DND-41 (cell line): ENCODE data around the gene SLTM.

ENCODE experiments used
- CTCF ChIP-seq: IDR thresholded peaks from 2 replicates; pipeline ENCODE4 v1.5.1; 2012; ENCODE audit warnings: borderline replicate concordance, low read length, moderate library complexity, mild to moderate bottlenecking; ENCODE audit not compliant: poor library complexity, severe bottlenecking; ENCODE audit errors: extremely low read depth
- EZH2 ChIP-seq: IDR thresholded peaks from 3 replicates; pipeline ENCODE4 v1.6.1; 2012; ENCODE audit warnings: borderline replicate concordance, low read depth, mild to moderate bottlenecking, moderate library complexity, low read length, inconsistent platforms; ENCODE audit not compliant: severe bottlenecking

GRCh38 chr15:58870451-58870850, 63.0 kb downstream of the SLTM start:
- TF ChIP-seq CTCF (no peak), EZH2 (no peak)
